ENCODE data around the gene ZNF785. TPM values are rescaled to one million over a fixed set of nuclear protein-coding genes. Genes with fewer than 3 reads are reported as not detected.
"Not testable (repeated sequence)": the region's sequence is repeated elsewhere in the genome, so short reads cannot be mapped to it uniquely, and the experiment has no call there.

Gene ZNF785
- total and polyA plus RNA-seq, 8 donors: 6.3 to 12.1 (median 8.1) TPM

DNA sequence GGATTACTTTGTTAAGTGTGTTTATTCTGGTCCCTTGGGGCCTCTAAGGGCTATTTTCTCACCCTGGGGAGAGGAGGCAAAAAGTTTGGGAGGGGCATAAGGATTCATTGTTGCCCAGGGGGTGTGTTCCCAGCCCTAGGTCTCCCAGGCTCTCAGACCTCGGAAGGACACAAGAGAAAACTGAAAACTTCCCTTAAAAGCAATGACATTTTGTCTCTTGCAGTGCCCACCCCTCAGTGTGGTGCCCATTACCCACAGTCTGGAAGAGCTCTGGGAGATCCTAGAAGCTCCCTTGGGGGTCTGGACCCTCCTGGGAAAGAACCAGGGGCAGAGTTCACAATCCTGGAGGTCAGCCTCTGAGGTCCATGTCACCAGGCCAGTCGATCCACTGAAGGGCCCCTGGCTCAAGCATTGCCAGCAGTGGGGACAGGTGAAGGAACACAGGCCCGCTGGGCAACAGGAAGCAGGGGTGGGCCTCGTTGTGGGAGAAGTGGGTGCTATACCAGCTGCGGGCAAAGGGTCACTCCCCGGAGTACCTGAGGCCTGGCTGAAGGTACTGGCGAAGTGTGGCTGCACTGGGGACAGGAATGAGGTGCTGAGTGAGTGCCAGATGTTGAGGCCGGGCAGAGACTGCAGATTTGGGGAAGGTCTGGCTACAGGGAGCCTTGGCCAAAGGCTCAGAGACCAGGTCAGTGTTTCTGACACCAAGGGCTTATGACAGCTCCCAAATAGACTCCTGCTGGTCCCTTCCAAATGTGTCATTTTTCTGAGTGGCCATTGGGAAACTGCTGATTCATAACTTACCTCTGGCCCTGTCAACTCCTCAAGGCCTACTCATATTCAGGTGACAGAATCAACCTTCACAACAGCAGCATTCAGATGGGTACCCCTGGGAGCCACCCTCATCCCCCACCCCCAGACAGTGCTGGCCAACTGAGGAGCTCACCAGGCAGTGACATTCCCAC, 46.2 kb downstream of the ZNF785 start:
- Histone ChIP-seq H3K4me1 (peaks cover 8 to 17% (median 16%) of the 10 kb centered on the region in 3 donors), H3K4me3 (no peak overlapping the region), H3K27me3 (no peaks in the 10 kb centered on the region), H3K27ac (no peak overlapping the region), H3K36me3 (no peaks in the 10 kb centered on the region), H3K9me3 (no peaks in the 10 kb centered on the region)
- intact Hi-C loops (cut with DNase I): no loop called here
- 54 to 68% methylated on average over 8 of the region's 8 CpGs for WGBS, 2 donors
- TF ChIP-seq, protein P1, sequence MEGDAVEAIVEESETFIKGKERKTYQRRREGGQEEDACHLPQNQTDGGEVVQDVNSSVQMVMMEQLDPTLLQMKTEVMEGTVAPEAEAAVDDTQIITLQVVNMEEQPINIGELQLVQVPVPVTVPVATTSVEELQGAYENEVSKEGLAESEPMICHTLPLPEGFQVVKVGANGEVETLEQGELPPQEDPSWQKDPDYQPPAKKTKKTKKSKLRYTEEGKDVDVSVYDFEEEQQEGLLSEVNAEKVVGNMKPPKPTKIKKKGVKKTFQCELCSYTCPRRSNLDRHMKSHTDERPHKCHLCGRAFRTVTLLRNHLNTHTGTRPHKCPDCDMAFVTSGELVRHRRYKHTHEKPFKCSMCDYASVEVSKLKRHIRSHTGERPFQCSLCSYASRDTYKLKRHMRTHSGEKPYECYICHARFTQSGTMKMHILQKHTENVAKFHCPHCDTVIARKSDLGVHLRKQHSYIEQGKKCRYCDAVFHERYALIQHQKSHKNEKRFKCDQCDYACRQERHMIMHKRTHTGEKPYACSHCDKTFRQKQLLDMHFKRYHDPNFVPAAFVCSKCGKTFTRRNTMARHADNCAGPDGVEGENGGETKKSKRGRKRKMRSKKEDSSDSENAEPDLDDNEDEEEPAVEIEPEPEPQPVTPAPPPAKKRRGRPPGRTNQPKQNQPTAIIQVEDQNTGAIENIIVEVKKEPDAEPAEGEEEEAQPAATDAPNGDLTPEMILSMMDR (IDR thresholded peaks at IDR 0.05): no peak
- FAIRE-seq (no peak), DNase-seq (no peak), ATAC-seq (no peak)

DNA sequence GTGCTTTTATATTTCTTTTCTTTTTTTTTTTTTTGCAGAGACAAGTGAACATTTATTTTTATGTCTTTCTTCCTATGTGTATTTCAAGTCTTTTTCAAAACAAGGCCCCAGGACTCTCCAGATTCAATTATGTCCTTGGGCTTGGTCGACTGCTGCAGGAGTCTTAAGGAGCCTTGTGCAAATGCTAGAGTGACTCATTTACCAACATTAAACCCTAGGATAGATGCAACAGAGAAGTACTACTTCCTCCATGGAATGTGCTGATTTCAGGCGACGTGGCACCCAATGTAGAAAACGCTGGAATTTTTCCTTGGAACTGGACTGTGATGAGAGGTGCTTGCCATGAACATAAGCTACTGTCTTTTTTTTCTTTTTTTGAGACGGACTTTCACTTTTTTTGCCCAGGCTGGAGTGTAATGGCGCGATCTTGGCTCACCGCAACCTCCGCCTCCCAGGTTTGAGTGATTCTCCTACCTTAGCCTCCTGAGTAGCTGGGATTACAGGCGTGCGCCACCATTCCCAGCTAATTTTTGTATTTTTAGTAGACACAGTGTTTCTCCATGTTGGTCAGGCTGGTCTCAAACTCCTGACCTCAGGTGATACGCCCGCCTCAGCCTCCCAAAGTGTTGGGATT, 49.0 kb downstream of the ZNF785 start:
- H3K9me3 ChIP-seq; ATAC-seq; DNase-seq; H3K36me3 ChIP-seq; FAIRE-seq; intact Hi-C loops (cut with DNase I); H3K27me3 ChIP-seq: not testable (repeated sequence)
- 89% methylated on average over 13 of the region's 13 CpGs for WGBS, 2 donors
- H3K27ac ChIP-seq: peak overlapping the region in 1 of 4 donors; percentile 95
- H3K4me1 ChIP-seq: peaks cover 9 to 17% (median 12%) of the 10 kb centered on the region in 3 donors
- H3K4me3 ChIP-seq: peak overlapping the region in 1 of 4 donors; percentile 74

DNA sequence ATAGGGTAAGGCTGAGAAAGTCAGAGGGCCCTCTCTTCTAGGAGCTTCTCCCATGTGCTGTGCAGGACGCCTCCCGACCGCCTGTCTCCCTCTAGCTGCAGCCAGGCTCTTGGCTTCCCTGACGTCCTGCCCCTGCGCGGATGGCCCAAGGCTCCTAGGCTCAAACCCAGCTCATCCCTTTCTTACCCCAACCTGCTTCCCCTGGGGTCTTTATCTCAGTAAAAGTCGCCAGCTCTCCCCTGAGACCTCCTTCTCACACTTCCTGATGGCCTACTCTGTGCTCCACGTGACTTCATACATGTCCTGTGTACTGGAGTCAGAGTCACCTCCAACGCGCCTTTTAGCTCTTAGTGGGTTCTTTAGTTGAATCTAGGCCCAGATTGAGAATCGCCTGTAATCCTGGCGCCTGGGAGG, 49.7 kb downstream of the ZNF785 start:
- Histone ChIP-seq H3K27ac (peak overlapping the region; percentile 91 to 95 (median 95)), H3K9me3 (no peaks in the 10 kb centered on the region), H3K27me3 (no peaks in the 10 kb centered on the region), H3K4me1 (peaks cover 7 to 10% (median 8%) of the 10 kb centered on the region in 3 donors), H3K36me3 (peaks cover 0 to 7% (median 0%) of the 10 kb centered on the region in 3 donors), H3K4me3 (peak overlapping the region in 3 of 4 donors; percentile 53 to 79 (median 74))
- intact Hi-C loops (cut with DNase I): no loop called here
- TF ChIP-seq, protein P1 (IDR thresholded peaks at IDR 0.05): peak; percentile 25 to 39 (median 30)
- FAIRE-seq (no peak), ATAC-seq (peak; percentile 63 to 87 (median 78)), DNase-seq (peak; percentile 65 to 91 (median 78))
- WGBS, 2 donors: 24 to 28% methylated on average over 12 of the region's 12 CpGs

DNA sequence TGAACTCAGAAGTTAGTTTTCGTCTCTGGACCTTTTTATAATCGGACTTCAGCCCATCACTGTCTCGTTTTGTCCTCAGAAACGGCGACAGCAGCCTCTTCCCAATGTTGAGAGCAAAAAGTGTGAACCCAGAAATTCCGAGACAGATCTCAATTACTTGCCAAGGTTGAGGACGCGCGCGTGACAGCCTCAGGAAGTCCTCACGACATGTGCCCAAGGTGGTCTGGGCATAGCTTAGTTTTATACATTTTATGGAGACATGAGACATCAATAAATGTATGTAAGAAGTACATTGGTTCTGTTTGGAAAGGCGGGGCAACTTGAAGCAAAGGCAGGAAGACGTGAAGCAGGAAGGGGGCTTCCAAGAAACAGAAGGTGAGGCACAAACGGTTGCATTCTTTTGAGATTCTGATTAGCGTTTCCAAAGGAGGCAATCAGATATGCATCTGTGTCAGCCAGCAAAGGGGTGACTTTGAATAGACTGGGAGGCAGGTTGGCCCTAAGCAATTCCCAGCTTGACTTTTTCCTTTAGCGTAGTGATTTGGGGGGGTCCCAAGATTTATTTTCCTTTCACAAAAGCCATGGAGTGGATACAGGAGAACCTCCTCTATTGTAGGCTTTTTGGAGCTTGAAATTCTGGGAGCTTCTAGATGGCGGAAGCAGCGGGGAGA, 50.3 kb downstream of the ZNF785 start:
- intact Hi-C loops (cut with DNase I): no loop called here
- DNase-seq (no peak), FAIRE-seq (no peak), ATAC-seq (peak; percentile 5 to 21 (median 8))
- H3K27me3 ChIP-seq: no peaks in the 10 kb centered on the region
- peak overlapping the region; percentile 53 to 79 (median 69) for H3K4me3 ChIP-seq
- WGBS, 2 donors: 3 to 9% methylated on average over 18 of the region's 18 CpGs
- TF ChIP-seq, protein P1 (IDR thresholded peaks at IDR 0.05): no peak
- peak overlapping the region; percentile 91 to 95 (median 95) for H3K27ac ChIP-seq
- peaks cover 7 to 9% (median 8%) of the 10 kb centered on the region in 3 donors for H3K4me1 ChIP-seq
- H3K9me3 ChIP-seq: no peaks in the 10 kb centered on the region
- peaks cover 0 to 7% (median 0%) of the 10 kb centered on the region in 3 donors for H3K36me3 ChIP-seq

Measured in pancreas (tissue), 10 donors.